Neuronal stem cell (in vitro differentiated cells): Measurements from ENCODE around the gene MTA3.
"Not testable (repeated sequence)": the region's sequence is repeated elsewhere in the genome, so short reads cannot be mapped to it uniquely, and the experiment has no call there.

Experiments
- DNase-seq: peaks from one replicate; pipeline ENCODE4 v3.0.0-alpha.2; 2013; ENCODE audit warnings: low spot score
- H2AFZ ChIP-seq: one replicate; pipeline ENCODE4 v1.6.1; 2013; ENCODE audit warnings: mild to moderate bottlenecking, low read length, inconsistent platforms
- H2AK5ac ChIP-seq: 2 replicates; pipeline ENCODE4 v1.6.1; 2013; ENCODE audit warnings: low read depth, mild to moderate bottlenecking, inconsistent platforms, low read length, moderate library complexity, mixed read lengths
- H2BK120ac ChIP-seq: 2 replicates; pipeline ENCODE4 v1.6.1; 2013; ENCODE audit warnings: low read depth, mild to moderate bottlenecking, inconsistent platforms, low read length, moderate library complexity, mixed read lengths
- H2BK12ac ChIP-seq: one replicate; pipeline ENCODE4 v1.6.1; 2013; ENCODE audit warnings: low read length, inconsistent platforms
- H2BK15ac ChIP-seq: 2 replicates; pipeline ENCODE4 v1.6.1; 2013; ENCODE audit warnings: mild to moderate bottlenecking, low read length, inconsistent platforms, mixed read lengths
- H2BK5ac ChIP-seq: one replicate; pipeline ENCODE4 v1.6.1; 2013; ENCODE audit warnings: inconsistent platforms, mild to moderate bottlenecking, low read length, moderate library complexity
- H3K14ac ChIP-seq: one replicate; pipeline ENCODE4 v1.6.1; 2013; ENCODE audit warnings: low read length, inconsistent platforms
- H3K18ac ChIP-seq: 2 replicates; pipeline ENCODE4 v1.6.1; 2013; ENCODE audit warnings: low read length, inconsistent platforms
- H3K23ac ChIP-seq: 2 replicates; pipeline ENCODE4 v1.6.1; 2013; ENCODE audit warnings: low read depth, mild to moderate bottlenecking, mixed read lengths, low read length, inconsistent platforms; ENCODE audit not compliant: poor library complexity
- H3K27ac ChIP-seq: replicated peaks from 3 replicates; pipeline ENCODE4 v1.5.1; 2013; ENCODE audit warnings: low read length, inconsistent platforms
- H3K27me3 ChIP-seq, 3 experiments: 2 replicates each; pipeline ENCODE4 v1.6.1; 2013; ENCODE audit warnings: low read length in 3 of 3, mild to moderate bottlenecking in 2 of 3, inconsistent platforms in 1 of 3, low read depth in 1 of 3, mixed read lengths in 1 of 3, moderate library complexity in 1 of 3; ENCODE audit not compliant: control insufficient read depth in 3 of 3, insufficient read depth in 3 of 3
- H3K36me3 ChIP-seq, 2 donors: replicated peaks in 1 of 2; 2 replicates each; pipeline ENCODE4 v1.6.1; 2013; ENCODE audit warnings: low read length in 2 of 2; ENCODE audit not compliant: control insufficient read depth in 2 of 2, insufficient read depth in 2 of 2
- H3K4ac ChIP-seq: 2 replicates; pipeline ENCODE4 v1.6.1; 2013; ENCODE audit warnings: inconsistent platforms, mild to moderate bottlenecking, low read length, moderate library complexity
- H3K4me1 ChIP-seq, 2 donors: 1 replicate in 1 of 2; 2 replicates in 1 of 2; pipeline ENCODE4 v1.6.1; 2013; ENCODE audit warnings: low read length in 2 of 2, low read depth in 1 of 2; ENCODE audit not compliant: control insufficient read depth in 2 of 2, insufficient read depth in 1 of 2
- H3K4me2 ChIP-seq: one replicate; pipeline ENCODE4 v1.6.1; 2013; ENCODE audit warnings: mild to moderate bottlenecking, low read length, inconsistent platforms; ENCODE audit not compliant: insufficient read depth, poor library complexity, severe bottlenecking
- H3K4me3 ChIP-seq, 2 donors: 2 replicates each; pipeline ENCODE4 v1.5.1; 2013; ENCODE audit warnings: low read length in 2 of 2, mild to moderate bottlenecking in 2 of 2, inconsistent platforms in 1 of 2, moderate library complexity in 1 of 2
- H3K79me1 ChIP-seq: one replicate; pipeline ENCODE4 v1.6.1; 2013; ENCODE audit warnings: low read depth, mild to moderate bottlenecking, inconsistent platforms, low read length, moderate library complexity
- H3K9ac ChIP-seq: one replicate; pipeline ENCODE4 v1.6.1; 2013; ENCODE audit warnings: mild to moderate bottlenecking, low read depth, low read length, inconsistent platforms; ENCODE audit not compliant: poor library complexity
- H3K9me3 ChIP-seq, 2 donors: replicated peaks in 1 of 2; 2 replicates each; pipeline versions ENCODE3 to v1.6.1; 2013; ENCODE audit warnings: low read length in 2 of 2, mild to moderate bottlenecking in 2 of 2, inconsistent platforms in 1 of 2, low read depth in 1 of 2, mixed read lengths in 1 of 2, moderate library complexity in 1 of 2; ENCODE audit not compliant: control insufficient read depth in 2 of 2, insufficient read depth in 1 of 2
- H4K8ac ChIP-seq: one replicate; pipeline ENCODE4 v1.6.1; 2013; ENCODE audit warnings: low read depth, mild to moderate bottlenecking, inconsistent platforms, low read length, moderate library complexity
- H4K91ac ChIP-seq: one replicate; pipeline ENCODE4 v1.6.1; 2013; ENCODE audit warnings: low read length, low read depth, mild to moderate bottlenecking, inconsistent platforms; ENCODE audit not compliant: poor library complexity
- WGBS, 2 donors: extraction: QIAGEN DNeasy Blood & Tissue Kit; methylation state at CpG; one replicate each; pipeline ENCODE4 v1.1.7; 2013; ENCODE audit warnings: missing lambda C conversion rate in 2 of 2, mixed read lengths in 1 of 2; ENCODE audit not compliant: insufficient read length in 2 of 2, insufficient replicate concordance in 1 of 2; ENCODE audit errors: extremely low coverage in 2 of 2; 5-methylcytosine and 5-hydroxymethylcytosine counted together

The MTA3 gene

DNA sequence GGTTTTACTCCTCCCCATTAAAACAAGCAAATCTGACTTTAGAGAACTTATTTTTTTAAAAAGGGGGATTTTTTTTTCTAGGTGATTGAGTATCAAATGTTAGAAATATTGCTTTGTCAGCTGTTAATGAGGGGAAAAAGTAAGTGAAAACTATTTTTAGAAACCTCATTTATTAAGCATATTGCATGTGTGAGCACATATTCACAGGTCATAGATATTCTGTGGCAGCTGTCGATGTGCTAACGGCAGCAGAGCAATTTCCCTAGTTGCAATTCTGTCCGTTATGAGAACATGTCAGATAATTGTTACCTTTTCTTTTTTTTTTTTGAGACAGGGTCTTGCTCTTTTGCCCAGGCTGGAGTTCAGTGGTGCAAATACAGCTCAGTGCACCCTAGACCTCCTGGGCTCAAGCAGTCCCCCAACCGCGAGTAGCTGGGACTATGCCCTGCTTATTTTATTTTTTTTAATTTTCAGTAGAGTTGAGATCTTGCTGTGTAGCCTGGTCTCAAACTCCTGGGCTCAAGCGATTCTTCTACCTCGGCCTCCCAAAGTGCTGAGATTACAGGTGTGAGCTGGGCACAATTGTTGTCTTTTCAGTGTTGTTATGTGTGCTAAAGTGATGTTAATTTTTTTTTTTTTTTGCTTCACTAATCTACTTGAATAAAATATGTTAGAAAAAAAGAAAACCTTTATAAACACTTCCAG is 69.8 kb downstream of the MTA3 start:
- H3K9ac ChIP-seq: no peak overlapping the region
- H3K4me2 ChIP-seq: no peak overlapping the region
- no peak overlapping the region for H3K4me3 ChIP-seq
- no peak overlapping the region for H2BK5ac ChIP-seq
- H3K36me3 ChIP-seq: peaks cover 0 to 1% of the 10 kb centered on the region in 2 donors
- H4K8ac ChIP-seq: no peak overlapping the region
- no CpG with 5 or more reads among the region's 7 CpGs for WGBS, 2 donors
- no peak overlapping the region for H3K14ac ChIP-seq
- no peaks in the 10 kb centered on the region for H3K4me1 ChIP-seq
- peaks cover 0 to 3% of the 10 kb centered on the region in 2 donors for H3K9me3 ChIP-seq
- H2AK5ac ChIP-seq: no peak overlapping the region
- H3K23ac ChIP-seq: no peak overlapping the region
- no peak overlapping the region for H2BK120ac ChIP-seq
- H3K27ac ChIP-seq: no peak overlapping the region
- no peak overlapping the region for H2BK15ac ChIP-seq
- no peak overlapping the region for H2BK12ac ChIP-seq
- H2AFZ ChIP-seq: no peak overlapping the region
- H3K4ac ChIP-seq: no peak overlapping the region
- H3K79me1 ChIP-seq: no peaks in the 10 kb centered on the region
- DNase-seq: no peak
- H3K27me3 ChIP-seq: no peaks in the 10 kb centered on the region
- no peak overlapping the region for H4K91ac ChIP-seq
- H3K18ac ChIP-seq: no peak overlapping the region

DNA sequence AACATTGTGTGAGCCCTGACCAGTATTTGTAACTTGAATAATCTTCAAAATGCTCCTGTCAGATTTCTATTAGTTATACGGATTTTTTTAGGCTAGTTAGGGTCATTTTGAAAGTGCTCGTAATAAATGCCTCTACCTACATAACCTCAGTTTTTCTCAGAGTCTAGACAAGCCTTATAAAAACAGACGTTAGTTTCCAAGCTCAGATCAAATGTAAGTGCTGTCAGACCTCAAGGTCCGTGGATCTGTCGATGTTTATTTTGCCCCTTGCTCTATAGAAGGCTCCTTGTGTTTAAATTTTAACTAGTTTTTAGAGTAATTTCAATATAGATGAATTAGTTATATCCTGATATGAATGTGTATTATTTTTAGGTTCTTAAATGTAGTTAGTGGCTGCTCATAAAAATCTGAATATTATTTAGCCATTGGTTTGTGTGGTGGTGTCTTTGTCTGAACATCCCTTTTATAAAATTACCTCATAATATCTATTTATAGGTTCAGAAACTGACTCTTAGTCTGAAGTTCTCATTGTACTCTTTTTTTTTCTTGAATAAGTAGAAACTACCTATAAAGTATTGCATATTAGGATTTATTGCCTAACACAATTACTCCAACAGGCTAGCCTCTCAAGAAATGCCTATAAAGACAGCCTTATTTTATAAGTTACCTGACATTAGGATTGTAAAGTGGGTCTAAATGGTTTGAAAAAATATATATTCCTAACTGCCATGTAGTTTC is 71.1 kb downstream of the MTA3 start:
- Histone ChIP-seq H3K14ac (no peak overlapping the region), H3K9me3 (no peaks in the 10 kb centered on the region), H3K36me3 (peaks cover 0 to 14% of the 10 kb centered on the region in 2 donors), H3K4ac (no peak overlapping the region), H3K23ac (no peak overlapping the region), H2AK5ac (no peak overlapping the region), H3K18ac (no peak overlapping the region), H2BK5ac (no peak overlapping the region), H4K91ac (no peak overlapping the region), H4K8ac (no peak overlapping the region), H2BK15ac (no peak overlapping the region), H3K79me1 (no peaks in the 10 kb centered on the region), H3K27me3 (no peaks in the 10 kb centered on the region), H2BK120ac (no peak overlapping the region), H3K4me3 (no peak overlapping the region), H3K4me2 (no peak overlapping the region), H2BK12ac (no peak overlapping the region), H2AFZ (no peak overlapping the region), H3K4me1 (no peaks in the 10 kb centered on the region), H3K27ac (no peak overlapping the region), H3K9ac (no peak overlapping the region)
- no peak for DNase-seq
- WGBS, 2 donors: no CpG with 5 or more reads among the region's 5 CpGs

DNA sequence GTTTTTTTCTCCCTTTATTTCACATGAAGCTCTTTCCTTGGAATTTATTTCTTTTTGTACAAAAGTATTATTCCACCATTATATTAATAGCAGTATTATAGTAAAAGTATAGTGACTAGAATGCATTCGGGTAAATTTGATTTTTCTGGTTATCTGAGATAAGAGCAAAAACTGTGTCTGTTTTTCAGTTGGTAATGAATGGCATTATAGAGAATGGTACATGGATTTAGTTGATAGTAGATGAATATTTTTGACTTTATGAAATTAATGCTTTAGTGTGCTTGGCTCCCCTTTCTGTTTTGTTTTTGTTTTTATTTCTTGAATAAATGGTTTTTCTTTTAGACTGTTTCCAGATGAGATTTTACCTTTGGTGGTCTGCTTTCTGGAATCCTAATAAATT is 71.8 kb downstream of the MTA3 start:
- no peak for DNase-seq
- Histone ChIP-seq H3K36me3 (peaks cover 4 to 21% of the 10 kb centered on the region in 2 donors), H3K9ac (no peak overlapping the region), H2AFZ (no peak overlapping the region), H3K4me1 (no peaks in the 10 kb centered on the region), H2AK5ac (no peak overlapping the region), H3K14ac (no peak overlapping the region), H4K91ac (no peak overlapping the region), H2BK15ac (no peak overlapping the region), H3K27me3 (no peaks in the 10 kb centered on the region), H3K4me2 (no peak overlapping the region), H2BK12ac (no peak overlapping the region), H3K4ac (no peak overlapping the region), H3K23ac (no peak overlapping the region), H2BK5ac (no peak overlapping the region), H3K9me3 (peaks cover 0 to 3% of the 10 kb centered on the region in 2 donors), H4K8ac (no peak overlapping the region), H3K18ac (no peak overlapping the region), H3K79me1 (no peaks in the 10 kb centered on the region), H3K27ac (no peak overlapping the region), H3K4me3 (no peak overlapping the region), H2BK120ac (no peak overlapping the region)
- no CpG with 5 or more reads among the region's 1 CpG for WGBS, 2 donors

DNA sequence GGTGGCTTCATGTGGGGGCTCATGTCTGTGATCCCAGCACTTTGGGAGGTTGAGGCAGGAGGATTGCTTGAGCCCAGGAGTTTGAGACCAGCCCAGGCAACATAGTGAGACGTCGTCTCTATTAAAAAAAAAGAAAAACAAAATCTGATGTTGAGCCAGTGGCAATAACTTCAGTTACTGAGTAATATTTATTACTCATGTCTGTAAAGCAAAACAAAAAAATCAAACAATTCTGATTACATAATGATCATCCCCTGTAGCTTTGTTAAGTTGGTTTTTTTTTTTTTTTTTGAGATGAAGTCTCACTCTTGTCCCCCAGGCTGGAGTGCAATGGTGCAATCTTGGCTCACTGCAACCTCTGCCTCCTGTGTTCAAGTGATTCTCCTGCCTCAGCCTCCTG is 73.9 kb downstream of the MTA3 start:
- H3K4me2 ChIP-seq, H3K27ac ChIP-seq, DNase-seq, H2BK15ac ChIP-seq, H3K18ac ChIP-seq, H3K4ac ChIP-seq, H4K91ac ChIP-seq, H4K8ac ChIP-seq, H2BK5ac ChIP-seq, H3K4me1 ChIP-seq, H3K4me3 ChIP-seq, H2AFZ ChIP-seq, H3K9ac ChIP-seq, H2BK120ac ChIP-seq, H3K23ac ChIP-seq, H2BK12ac ChIP-seq, H3K27me3 ChIP-seq, H3K79me1 ChIP-seq, H3K14ac ChIP-seq, H2AK5ac ChIP-seq: not testable (repeated sequence)
- peaks cover 7 to 36% of the 10 kb centered on the region in 2 donors for H3K36me3 ChIP-seq
- WGBS, 2 donors: no CpG with 5 or more reads among the region's 2 CpGs
- peaks cover 2 to 16% of the 10 kb centered on the region in 2 donors for H3K9me3 ChIP-seq
